ENCODE results near the gene PNN.

PNN gene

DNA sequence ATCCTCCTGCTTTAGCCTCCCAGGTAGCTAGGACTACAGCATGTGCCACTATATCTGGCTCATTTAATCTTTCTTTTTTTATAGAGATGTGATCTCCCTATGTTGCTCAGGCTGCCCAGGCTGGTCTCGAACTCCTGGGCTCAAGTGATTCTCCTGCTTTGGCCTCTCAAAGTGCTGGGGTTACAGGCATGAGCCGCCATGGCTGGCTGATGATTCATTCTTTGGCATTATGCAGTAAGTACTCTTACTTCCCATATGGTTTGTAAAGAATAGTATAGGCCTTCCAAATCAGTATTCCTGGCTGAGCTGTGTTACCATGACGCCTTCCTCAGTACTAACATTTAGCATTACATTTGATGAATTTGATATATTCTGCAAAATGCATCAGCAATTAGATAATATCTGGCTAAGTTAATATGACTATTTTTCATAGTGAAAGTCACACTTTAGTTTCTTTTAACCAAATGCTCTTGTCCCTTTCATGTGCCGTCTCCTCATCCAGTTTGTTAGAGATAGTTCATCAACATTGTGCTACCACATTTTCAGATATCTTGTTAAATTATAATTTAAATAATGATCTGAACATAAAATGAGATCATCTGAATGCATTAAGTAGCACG lies 55.5 kb downstream of the PNN start:
- no peak for DNase-seq

DNA sequence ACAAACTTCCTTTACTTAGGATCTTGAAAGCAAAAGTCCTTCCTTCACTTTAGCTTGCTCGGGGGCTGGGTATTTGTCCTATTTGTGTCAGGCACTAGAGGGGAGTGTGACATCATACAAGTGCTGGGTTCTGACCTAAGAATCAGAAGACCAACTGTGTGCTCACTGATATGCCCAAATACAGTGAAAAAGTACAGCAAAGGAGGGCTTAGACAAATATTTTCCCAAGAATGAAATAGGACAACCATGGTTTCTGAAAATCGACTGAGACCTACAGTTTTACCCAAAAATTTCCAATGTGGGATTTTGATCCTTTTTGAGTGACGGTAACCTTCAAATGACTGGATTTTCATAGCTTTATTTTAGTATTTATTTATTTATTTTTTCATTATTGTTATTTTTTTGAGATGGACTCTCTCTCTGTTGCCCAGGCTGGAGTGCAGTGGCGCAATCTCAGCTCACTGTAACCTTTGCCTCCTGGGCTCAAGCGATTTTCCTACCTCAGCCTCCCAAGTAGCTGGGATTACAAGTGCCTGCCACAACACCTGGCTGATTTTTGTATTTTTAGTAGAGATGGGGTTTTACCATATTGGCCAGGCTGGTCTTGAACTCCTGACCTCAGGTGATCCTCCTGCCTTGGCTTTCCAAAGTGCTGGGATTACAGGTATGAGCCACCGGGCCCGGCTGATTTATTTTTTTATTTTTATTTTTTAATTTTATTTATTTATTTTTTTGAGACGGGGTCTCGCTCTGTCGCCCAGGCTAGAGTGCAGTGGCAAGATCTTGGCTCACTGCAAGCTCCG lies 56.9 kb downstream of the PNN start:
- DNase-seq: peak; percentile 32 to 63
